ENCODE measurements around the gene UMODL1. TPM values are rescaled to one million over a fixed set of nuclear protein-coding genes. Genes with fewer than 3 reads are reported as not detected.

Gene UMODL1
- total and polyA plus RNA-seq, 9 donors, result 0.01 to 2.2 (median 0.24) TPM; not detected in 5

GRCh38 chr21:42142141-42142540 is 71.0 kb downstream of the UMODL1 start:
- H3K4me1 ChIP-seq (ENCODE audit: insufficient read depth), result no peaks in the 10 kb centered on the region
- 80 to 84% (median 83%) methylated on average over 17 to 18 of the region's 18 CpGs for WGBS, 3 donors
- H3K36me3 ChIP-seq, result no peaks in the 10 kb centered on the region
- H3K27me3 ChIP-seq, result no peaks in the 10 kb centered on the region
- no peak overlapping the region for H3K27ac ChIP-seq
- intact Hi-C loops (cut with DNase I), result loop anchor here in 2 of 4 donors (10.0 kb wide), 2 partner anchors 123 to 383 kb away; no protein-coding TSS in a partner anchor
- TF ChIP-seq CTCF (IDR thresholded peaks at IDR 0.05), result no peak
- TF ChIP-seq EP300 (IDR thresholded peaks at IDR 0.05), result no peak
- TF ChIP-seq POLR2A (IDR thresholded peaks at IDR 0.05), result no peak
- no peak overlapping the region for H3K4me3 ChIP-seq
- no peaks in the 10 kb centered on the region for H3K9me3 ChIP-seq
- DNase-seq, result no peak

GRCh38 chr21:42142627-42143026 is 71.5 kb downstream of the UMODL1 start:
- H3K27ac ChIP-seq, result no peak overlapping the region
- TF ChIP-seq CTCF (IDR thresholded peaks at IDR 0.05) (no peak), EP300 (IDR thresholded peaks at IDR 0.05) (no peak), POLR2A (IDR thresholded peaks at IDR 0.05) (no peak)
- 82 to 86% (median 84%) methylated on average over 7 of the region's 7 CpGs for WGBS, 3 donors
- DNase-seq, result no peak
- no peaks in the 10 kb centered on the region for H3K27me3 ChIP-seq
- H3K4me1 ChIP-seq (ENCODE audit: insufficient read depth), result no peaks in the 10 kb centered on the region
- H3K4me3 ChIP-seq, result no peak overlapping the region
- intact Hi-C loops (cut with DNase I), result loop anchor here in 2 of 4 donors (10.0 kb wide), 2 partner anchors 122 to 382 kb away; no protein-coding TSS in a partner anchor
- H3K36me3 ChIP-seq, result no peaks in the 10 kb centered on the region
- no peaks in the 10 kb centered on the region for H3K9me3 ChIP-seq

- DNase-seq, result peak in 1 of 5 donors; percentile 2
- Histone ChIP-seq H3K9me3 (no peaks in the 10 kb centered on the region), H3K27ac (no peak overlapping the region), H3K27me3 (no peaks in the 10 kb centered on the region), H3K4me1 (ENCODE audit: insufficient read depth) (no peaks in the 10 kb centered on the region), H3K36me3 (no peaks in the 10 kb centered on the region), H3K4me3 (no peak overlapping the region)
- WGBS, 3 donors, result 82 to 89% (median 87%) methylated on average over 7 of the region's 7 CpGs
- TF ChIP-seq EP300 (IDR thresholded peaks at IDR 0.05), result no peak
- TF ChIP-seq POLR2A (IDR thresholded peaks at IDR 0.05), result no peak
- TF ChIP-seq CTCF (IDR thresholded peaks at IDR 0.05), result no peak
- intact Hi-C loops (cut with DNase I), result loop anchor here in 2 of 4 donors (10.0 kb wide), 2 partner anchors 122 to 382 kb away; no protein-coding TSS in a partner anchor
Measured at GRCh38 chr21:42143111-42143510, 72.0 kb downstream of the UMODL1 start.

- DNase-seq, result peak in 1 of 5 donors; percentile 5
- intact Hi-C loops (cut with DNase I), result loop anchor here in 2 of 4 donors (10.0 kb wide), 2 partner anchors 121 to 381 kb away; no protein-coding TSS in a partner anchor
Measured at GRCh38 chr21:42144221-42144620, 73.1 kb downstream of the UMODL1 start.

More at GRCh38 chr21:42144221-42144620, 73.1 kb downstream of the UMODL1 start:
- H3K9me3 ChIP-seq, result no peaks in the 10 kb centered on the region
- H3K27ac ChIP-seq, result no peak overlapping the region
- 92 to 94% (median 93%) methylated on average over 3 of the region's 3 CpGs for WGBS, 3 donors
- H3K36me3 ChIP-seq, result no peaks in the 10 kb centered on the region
- H3K4me1 ChIP-seq (ENCODE audit: insufficient read depth), result no peaks in the 10 kb centered on the region
- no peak overlapping the region for H3K4me3 ChIP-seq
- TF ChIP-seq CTCF (IDR thresholded peaks at IDR 0.05) (no peak), POLR2A (IDR thresholded peaks at IDR 0.05) (no peak), EP300 (IDR thresholded peaks at IDR 0.05) (no peak)
- no peaks in the 10 kb centered on the region for H3K27me3 ChIP-seq

Measured in ovary (tissue), 9 donors.